Stimulated activated naive CD4-positive, alpha-beta T cell treated with Interleukin-2 at 50 U/mL for 16 hours (primary cell): ENCODE measurements around the gene LDLRAD4.
"Not testable (repeated sequence)": the region's sequence is repeated elsewhere in the genome, so short reads cannot be mapped to it uniquely, and the experiment has no call there.

ENCODE experiments used
- DNase-seq: peaks from one replicate; lab custom pipeline; 2025; lab: John Stamatoyannopoulos, UW

LDLRAD4 gene

DNA sequence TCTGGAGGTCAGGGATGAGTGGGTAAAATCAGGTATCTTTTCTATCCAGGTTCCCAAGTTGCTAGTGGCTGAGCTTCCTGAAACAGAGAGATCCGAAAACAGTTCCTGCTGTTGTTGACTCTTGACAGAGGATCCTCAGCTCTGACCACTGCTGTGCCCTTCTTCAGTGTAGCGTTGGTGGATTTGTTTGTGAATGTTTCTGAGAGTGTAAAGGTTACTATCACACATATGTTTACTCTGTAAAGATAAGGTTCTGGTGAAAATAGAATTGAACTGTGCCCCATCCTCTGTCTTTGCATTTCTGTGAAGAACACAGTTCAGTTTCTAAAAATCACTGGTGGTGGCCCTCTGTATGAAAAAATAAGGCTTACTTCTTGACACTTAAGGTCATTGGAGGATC lies 119.8 kb downstream of the LDLRAD4 start:
- no peak for DNase-seq

- DNase-seq, result no peak
Observed at GRCh38 chr18:13339653-13340052, 121.1 kb downstream of the LDLRAD4 start.

- not testable (repeated sequence) for DNase-seq
Observed at GRCh38 chr18:13346449-13346848, 127.9 kb downstream of the LDLRAD4 start.

DNA sequence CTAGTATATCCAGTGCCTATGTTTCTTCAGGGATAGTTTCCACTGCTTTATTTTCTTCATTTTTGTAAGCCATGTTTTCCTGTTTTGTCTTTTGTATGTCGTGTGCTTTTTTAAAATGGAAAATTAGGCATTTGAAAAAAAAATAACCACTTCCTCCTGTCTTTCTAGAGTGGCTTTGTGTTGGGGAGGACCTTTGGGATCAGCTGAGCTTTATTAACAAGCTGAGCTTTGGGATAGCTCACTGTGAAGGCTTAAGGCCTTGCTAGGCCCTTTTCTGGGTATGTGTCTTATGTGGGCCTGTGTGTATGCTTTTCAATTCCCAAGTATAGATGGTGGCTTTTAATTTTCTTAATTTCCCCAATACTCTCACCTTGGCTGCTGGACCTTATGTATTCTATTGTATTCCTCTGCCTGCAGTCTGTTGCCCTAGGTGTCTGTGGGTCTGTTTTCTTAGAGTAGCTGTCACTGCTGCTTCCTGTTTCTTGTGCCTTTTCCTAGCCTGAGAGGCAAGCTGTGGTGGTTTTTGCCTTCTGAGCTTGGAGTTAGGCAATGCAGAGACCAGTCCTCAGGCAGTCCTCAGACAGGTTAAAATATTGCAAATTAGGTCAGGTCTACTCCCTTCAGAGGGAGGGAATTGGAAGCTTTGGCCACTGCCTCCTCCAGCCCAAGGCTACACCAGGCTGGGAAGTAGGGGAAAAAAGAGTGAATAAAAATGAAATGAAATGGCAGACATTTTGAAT lies 134.7 kb downstream of the LDLRAD4 start:
- DNase-seq, result no peak

DNA sequence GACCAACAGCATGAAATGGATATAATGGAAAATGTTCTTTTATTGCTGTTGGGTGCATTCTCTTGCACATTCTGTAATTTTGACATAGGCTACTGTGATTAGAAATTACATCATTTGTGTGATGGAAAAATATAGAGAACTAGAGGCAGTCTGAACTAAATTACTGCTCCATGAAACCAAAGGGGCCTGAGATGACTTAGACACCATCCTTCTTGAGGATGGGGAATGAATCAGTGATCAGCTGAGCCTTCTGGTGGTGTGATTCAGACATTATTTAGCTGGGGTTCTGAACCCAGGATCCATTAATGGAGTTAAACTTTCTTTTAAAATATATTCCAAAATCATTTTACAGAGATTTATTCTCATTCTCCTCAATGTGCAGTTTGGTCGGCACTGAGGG lies 135.8 kb downstream of the LDLRAD4 start:
- DNase-seq, result no peak

GRCh38 chr18:13356032-13356431 lies 137.5 kb downstream of the LDLRAD4 start:
- no peak for DNase-seq

- no peak for DNase-seq
Observed at GRCh38 chr18:13357289-13357688, 138.7 kb downstream of the LDLRAD4 start.

DNA sequence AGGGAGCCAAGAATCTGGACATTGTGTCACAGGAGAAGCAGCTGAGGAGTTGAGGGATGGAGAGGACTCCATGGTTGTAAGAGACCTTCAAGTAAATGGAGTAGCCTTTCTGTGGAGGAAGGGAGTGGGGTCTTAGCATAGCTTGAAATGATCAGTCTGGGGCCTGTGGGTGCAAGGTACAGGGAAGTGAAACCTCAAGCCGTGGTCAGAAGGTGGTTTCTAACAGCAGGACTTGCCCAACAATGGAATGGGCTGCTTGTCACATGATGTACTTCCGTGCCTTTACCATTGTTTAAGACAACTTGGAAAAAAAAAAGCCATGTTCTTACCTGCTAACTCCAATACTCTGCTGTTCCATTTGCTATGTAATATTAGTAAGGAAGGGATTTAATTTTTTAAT lies 140.7 kb downstream of the LDLRAD4 start:
- no peak for DNase-seq

- DNase-seq, result no peak
Observed at GRCh38 chr18:13361431-13361830, 142.9 kb downstream of the LDLRAD4 start.

DNA sequence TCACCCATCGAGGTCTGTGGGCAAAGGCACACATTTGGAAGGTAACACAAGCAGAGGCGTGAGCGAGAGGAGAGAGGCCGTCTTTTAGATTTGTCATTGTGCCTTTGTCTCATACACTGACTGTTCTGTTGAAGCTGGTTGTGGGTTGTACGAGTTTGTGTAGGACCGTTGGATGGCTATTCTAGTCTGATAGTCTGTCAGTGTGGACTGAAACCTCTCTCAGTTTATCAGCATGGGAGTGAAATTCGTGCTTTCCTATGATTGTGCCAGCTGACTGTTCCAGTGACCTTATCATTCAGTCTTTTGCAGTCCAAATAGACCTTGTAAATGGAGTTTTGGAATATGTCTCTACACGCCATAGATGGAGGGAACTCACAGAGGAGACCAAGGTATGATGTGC lies 143.5 kb downstream of the LDLRAD4 start:
- DNase-seq, result no peak

- no peak for DNase-seq
Observed at GRCh38 chr18:13362607-13363006, 144.0 kb downstream of the LDLRAD4 start.

DNA sequence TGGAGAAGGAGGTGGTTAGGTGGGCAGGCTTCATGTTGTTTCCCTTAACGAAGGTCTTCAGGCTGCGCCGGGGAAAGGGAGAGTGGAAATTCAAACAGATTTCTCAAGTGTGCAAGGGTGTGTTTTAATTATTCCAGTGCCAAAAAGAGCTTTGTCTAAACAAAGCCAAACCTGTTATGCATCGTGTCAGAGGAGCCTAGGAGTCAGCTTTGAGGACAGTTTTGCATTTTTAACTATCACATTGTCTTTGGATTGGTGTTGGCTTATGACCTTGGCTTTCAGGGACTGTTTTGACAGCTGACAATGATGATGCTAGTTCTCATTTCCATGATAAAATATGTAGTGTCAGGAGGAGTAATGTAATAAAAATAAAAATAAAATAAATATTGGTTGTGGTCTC lies 144.8 kb downstream of the LDLRAD4 start:
- DNase-seq, result no peak

- no peak for DNase-seq
Observed at GRCh38 chr18:13364721-13365205, 146.2 kb downstream of the LDLRAD4 start.

- no peak for DNase-seq
Observed at GRCh38 chr18:13366131-13366530, 147.6 kb downstream of the LDLRAD4 start.

GRCh38 chr18:13366541-13366940 lies 148.0 kb downstream of the LDLRAD4 start:
- no peak for DNase-seq

DNA sequence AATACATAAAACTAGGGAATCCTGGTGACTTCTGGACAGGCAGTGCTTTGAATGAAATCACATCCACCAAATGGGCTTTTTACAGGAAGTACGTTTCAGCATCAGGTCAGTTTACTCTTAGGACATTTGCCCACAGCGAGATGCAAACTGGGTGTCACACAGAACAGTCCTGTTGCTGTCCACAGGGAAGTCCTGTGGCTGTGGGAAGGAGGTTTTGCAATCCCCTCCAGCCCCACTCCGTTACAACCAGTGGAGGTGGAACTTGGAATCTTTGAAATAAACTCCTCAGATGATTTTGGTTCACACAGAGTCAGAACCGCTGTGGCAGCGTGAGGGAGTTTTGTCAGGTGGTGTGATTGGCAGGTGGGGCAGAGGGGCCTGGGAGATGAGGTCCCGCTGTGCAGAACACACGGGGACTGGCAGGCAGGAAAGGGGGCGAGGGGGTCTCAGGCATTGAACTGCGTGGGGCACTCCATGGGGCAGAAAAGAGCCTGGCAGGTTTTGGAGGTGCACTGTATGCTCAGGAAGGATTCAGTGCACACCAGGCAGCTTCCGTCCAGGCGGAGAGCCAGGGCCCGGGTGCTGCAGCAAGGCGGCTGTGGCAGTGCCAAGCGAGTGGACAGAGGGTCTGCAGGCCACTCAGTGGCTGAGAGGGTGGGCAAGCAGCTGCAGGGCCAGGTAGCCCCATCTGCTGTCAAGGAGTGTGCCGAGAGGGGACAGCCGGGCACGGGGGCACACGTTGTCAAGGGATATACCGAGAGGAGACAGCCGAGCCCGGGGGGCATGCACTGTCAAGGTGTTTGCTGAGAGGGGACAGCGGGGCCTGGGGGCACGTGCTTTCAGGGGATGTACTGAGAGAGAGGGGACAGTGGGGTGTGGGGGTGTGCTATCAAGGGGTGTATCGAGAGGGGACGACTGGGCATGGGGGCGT lies 148.7 kb downstream of the LDLRAD4 start:
- no peak for DNase-seq

- no peak for DNase-seq
Observed at GRCh38 chr18:13368080-13368813, 149.7 kb downstream of the LDLRAD4 start.

DNA sequence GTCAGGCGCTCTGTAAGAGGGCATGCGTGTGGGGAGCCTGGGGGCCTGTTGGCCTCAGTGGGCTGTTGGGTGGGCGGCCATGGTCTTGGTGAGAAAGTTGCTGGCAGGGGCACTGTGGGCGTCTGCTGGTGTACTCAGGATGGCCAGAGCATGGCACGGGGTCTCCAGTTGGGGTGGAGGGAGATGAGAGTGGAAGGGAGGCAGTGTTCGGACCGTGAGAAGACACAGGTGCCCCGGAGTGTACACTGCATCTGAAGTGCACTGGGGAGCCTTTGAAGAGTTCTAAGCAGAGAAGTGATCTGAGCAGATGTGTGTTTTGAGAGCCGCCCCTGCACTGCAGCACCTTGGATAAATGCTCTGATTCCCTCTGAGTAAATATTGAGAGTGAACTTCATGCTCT lies 150.8 kb downstream of the LDLRAD4 start:
- DNase-seq, result no peak

- DNase-seq, result no peak
Observed at GRCh38 chr18:13369756-13370510, 151.4 kb downstream of the LDLRAD4 start.

DNA sequence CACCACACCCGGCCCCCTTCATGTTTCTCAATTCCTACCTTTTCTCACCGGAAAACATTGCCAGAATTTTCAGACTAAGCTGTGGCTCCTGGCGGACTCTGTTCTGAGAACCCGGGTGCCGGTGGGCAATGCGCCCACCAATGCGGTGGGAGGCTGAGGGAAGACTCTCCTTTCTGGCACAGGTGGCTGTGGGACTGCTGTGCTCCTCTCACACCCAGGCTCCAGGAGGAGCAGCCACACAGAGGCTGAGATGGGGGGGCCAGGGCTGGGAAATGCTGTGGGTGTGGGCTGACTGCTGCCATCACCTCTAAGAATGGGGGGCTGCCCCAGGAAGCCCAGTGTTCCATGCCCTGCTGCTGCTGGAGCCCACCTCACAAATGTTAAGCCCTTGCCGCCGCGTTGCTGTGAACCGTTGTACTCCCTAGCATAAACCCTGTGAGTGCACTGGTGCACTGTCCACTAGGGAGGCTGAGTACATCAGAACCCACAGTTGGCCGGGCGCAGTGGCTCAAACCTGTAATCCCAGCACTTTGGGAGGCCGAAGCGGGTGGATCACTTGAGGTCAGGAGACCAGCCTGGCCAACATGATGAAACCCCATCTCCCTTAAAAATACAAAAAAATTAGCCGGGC lies 152.6 kb downstream of the LDLRAD4 start:
- DNase-seq, result no peak
